HCEC 1CT (cell line): ENCODE measurements around the gene AZGP1.
"Not testable (repeated sequence)": the region's sequence is repeated elsewhere in the genome, so short reads cannot be mapped to it uniquely, and the experiment has no call there.

Experiments used
- DNase-seq: peaks from one replicate; pipeline ENCODE4 v3.0.0-alpha.2; 2017

The AZGP1 gene

DNA sequence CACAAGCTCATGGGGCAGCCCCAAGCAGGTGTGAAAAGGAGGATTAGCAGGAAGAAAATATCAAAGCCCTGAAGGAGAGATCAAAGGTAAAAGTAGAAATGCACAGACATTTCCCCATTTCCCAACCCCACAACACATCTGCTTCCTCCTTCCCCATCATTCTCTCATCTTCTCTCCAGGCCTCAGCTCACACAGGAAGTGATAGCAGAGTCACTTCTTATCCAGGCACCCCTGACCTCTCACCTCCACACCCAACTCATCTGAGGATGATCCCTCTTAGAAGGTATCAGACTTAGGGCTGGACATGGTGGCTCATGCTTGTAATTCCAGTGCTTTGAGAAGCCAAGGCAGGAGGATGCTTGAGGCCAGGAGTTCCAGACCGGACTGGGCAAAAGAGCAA, 28.2 kb downstream of the AZGP1 start:
- no peak for DNase-seq

DNA sequence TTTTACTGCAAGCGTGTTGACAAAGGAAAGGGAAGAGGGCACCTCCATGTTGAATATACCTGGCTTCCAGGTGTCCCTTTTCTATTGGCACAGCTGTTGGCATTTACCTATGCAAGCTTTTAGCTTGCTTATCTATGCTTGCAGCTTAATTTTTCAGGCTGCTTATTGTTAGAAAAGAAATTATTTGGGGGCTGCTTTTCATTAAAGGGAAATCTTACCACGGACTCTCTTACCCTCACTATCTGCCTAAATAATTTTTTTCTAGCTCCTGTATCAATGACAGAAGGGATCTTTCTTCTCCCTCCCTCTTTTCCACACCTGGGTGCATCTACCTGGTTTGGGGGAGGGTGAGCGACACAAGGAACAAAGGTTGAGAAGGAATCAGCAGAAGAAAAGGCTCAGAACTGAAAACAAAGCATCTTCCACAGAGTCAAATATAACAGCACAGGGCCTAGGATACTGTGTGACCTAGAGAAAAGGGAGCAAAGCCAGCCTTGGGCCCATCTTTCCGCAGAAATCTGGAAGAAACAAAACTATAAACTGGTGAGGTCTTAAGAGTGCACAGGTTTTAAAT, 31.2 kb downstream of the AZGP1 start:
- DNase-seq: no peak

DNA sequence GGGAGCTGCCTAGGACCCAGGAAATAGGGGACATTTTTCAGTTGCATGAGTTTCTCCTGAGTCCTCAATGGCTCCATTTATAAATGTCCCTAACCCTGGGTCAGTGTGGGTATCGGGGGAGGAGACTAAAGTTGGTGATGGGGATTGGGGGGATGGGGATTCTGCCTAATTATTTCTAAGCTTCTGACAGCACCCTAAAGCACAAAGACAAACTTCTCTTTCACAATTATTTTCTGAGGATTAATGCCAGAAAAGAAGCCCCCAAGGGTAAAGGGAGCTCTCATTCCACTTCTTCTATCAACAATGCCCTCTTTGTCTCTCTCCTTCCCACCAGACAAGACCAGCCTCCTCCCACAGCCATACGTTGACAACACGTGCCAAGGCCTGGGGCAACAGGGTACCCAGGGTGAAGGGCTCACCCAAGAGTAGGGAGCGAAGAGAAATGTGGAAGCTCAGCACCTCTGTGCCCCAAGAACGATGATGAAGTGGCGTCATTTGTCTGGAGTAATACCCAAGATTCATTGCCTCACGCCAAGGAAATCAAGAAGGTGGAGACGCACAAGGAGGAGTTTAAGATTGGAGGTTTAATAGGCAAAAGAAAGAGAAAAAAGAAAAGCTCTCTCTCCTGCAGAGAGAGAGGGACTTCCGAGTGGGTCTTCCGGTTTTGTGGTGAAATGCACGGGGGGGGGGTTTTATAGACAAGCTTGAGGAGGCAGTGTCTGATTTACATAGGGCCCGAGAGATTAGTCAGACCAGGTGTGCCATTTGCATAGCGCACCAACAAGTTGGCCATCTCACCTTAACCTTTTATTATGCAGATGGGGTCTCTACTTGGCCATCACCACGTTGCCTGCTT, 32.0 kb downstream of the AZGP1 start:
- no peak for DNase-seq

DNA sequence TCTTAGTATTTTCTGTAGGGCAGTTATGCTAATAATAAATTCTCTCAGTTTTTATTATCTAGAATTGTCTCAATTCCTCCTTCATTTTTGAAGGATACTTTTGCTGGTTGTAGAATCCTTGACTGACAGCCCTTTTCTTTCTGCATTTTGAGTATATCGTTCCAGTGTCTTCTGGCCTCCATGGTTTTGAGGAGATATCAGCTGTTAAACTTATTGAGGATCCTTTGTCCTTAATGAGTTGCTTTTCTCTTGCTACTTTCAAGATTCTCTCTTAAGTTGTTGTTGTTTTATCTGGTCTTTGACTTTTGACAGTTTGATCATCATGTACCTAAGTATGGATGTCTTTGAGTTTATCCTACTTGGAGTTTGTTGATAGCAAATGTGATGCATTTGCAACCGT, 37.5 kb downstream of the AZGP1 start:
- DNase-seq: no peak

DNA sequence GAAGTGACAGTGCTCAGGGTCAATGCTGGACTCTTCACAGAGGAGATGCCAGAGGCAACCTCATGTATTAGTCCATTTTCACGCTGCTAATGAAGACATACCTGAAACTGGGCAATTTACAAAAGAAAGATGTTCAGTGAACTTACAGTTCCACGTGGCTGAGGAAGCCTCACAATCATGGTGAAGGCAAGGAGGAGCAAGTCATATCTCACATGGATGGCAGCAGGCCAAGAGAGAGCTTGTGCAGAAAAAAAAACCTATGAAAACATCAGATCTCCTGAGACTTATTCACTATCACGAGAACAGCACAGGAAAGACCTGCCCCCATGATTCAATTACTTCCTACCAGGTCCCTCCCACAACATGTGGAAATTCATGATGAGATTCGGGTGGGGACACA, 40.8 kb downstream of the AZGP1 start:
- DNase-seq: not testable (repeated sequence)

DNA sequence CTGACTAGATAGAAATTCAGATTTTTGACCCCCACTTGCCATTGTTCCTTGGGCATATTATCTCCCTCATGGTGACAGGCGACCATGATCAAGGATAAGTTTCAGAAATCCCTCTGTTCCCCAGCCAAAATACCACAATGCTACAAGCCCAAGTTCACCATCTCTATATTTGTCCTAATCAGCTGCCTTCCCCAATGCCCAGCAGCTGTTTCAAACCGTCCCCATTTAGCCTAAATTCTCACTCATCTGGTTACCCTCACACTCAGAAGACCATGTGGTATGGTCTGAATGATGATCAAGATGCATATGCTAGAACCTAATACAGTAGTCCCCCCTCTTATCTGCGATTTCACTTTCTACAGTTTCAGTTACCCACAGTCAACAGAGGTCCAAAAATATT, 45.5 kb downstream of the AZGP1 start:
- no peak for DNase-seq

DNA sequence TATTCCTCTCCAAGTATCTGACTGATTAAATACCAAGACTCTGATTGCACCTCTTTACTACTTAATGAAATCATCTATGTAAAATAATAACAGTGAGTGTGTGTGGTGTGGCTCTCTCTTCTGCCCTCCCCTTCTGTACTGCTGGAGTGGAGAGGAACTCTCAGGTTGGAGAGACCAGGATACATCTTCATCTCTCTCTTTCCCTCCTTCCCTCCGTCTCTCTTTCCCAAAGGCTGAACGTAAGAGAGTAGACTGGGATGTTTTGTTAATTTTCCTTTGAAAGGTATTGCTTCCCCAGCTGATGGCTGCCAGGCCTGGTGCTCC, 46.1 kb downstream of the AZGP1 start:
- no peak for DNase-seq

DNA sequence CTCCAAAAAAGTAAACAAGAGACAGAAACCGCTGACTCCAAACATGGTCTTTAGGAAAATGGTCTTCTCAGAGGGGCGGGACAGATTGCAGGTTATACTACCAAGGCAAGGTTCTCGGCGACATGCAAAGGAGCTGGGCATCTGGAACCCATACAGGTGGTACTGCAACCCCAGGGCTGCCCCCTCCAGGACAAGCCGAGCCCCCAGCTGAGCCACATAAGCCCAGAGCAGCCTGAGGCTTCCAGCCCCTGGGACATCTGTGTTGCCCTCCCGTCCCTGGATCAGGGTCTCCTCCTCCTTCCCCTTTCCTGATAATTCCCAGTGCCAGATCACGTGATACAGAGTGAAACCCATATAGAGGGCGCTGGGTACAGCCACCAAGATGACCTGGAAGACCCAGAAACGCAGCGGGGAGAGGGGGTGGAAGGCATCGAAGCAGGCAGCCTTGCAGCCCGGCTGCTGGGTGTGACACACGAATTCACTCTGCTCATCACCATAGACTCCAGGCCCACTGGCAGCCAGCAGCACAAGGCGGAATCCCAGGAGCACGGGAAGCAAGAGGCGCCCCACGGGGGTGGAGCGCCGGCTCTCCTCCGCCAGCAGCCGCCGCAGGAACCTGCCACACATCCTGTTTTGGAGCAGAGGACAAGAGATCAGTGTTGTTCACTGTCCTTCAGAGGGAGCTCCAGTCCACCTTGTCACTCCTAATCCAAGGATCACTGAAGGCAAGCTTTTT, 46.7 kb downstream of the AZGP1 start, which contains the start of gene GJC3:
GJC3 (minus strand) TSS at position 627 of the 736 bp plus-strand sequence; CDS start at position 627, 0 bp downstream.
- DNase-seq: peak; percentile 61

DNA sequence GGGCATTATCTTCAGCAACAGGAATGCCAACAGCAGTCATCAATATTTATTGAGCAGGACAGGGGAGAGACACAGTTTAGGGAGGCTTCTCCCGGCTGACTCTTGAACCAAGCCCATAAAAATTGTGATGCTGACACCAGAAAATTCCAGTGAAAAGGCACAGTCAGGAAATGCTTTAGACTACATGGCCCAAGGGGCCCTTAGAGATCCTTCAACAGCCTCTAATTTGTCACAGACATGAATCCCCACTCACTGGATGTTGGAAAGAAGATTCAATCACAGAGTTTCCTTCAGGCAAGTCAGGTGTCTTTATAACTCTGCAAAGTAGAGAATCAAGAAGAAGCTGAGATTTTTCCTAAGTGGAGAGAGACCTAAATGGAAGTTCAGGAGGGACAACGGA, 47.6 kb downstream of the AZGP1 start:
- DNase-seq: no peak

DNA sequence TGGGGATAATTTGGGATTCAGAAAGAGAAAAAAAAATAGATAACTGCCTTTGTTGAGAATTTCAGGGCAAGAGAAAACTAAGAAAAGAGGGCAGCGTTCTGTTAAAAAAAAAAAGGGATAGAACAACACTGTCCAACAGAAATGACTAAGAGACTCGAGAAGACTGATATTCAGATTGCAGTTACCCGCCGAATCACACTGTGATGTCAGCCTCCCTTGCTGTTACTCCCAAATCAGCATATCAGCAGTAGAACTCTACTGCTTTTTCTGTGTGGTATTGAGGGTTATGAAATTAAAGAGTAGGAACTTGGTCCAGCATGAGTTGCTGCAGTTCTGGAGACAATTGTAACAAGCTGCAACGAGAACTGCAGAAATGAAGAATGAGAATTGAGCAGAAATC, 48.3 kb downstream of the AZGP1 start:
- DNase-seq: no peak

DNA sequence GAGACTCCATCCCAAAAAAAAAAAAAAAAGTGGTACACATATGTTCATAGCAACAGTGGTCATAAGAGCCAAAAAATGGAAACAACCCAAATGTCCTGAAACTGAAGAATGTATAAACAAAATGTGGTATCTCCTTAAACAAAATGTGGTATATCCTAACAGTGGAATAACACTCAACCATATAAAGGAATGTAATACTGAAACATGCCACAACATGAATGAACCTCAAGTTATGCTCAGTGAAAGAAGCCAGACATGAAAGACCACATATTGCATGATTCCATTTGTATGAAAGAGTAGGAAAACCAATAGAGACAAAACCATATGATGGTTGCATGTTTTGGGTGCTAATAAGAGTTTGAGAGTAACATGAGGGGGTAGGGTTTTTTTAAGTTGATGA, 49.5 kb downstream of the AZGP1 start:
- no peak for DNase-seq

DNA sequence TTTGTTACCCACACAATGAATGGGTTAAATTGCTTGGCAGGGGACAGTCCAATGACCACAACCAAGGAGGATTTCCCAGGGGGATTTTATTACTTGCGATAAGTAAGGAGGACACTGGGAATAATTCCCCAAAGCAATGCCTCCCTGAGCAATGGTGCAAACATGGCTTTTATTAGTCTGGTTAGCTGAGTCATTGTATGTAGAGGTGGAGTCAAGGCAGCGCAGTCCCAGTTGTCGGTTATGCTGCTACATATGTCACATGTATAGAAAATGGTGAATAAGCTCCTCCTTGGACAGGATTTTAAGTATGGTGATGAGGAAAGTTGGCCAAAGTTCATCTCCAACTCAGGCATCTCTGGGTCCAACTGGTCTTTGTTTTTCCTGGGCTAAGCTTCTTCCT, 52.6 kb downstream of the AZGP1 start:
- no peak for DNase-seq

DNA sequence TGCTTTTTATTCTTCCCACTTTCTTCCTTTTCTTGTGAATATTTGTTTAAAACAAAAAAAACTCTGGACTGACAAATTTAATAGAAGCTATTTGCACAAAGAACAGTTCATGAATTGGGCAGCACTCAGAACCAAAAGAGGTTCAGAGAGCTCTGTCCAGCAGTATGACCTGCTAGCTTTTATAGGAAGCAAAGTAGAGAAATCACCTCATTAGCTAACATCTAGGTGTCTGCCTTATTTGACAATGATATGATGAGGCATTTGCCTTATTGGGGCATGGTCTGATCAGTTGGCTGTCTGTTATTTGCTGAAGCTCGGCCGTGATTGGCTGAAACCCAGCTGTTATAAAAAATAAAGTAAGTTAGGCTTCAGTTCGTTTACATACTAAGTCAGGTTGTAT, 55.7 kb downstream of the AZGP1 start:
- DNase-seq: no peak

DNA sequence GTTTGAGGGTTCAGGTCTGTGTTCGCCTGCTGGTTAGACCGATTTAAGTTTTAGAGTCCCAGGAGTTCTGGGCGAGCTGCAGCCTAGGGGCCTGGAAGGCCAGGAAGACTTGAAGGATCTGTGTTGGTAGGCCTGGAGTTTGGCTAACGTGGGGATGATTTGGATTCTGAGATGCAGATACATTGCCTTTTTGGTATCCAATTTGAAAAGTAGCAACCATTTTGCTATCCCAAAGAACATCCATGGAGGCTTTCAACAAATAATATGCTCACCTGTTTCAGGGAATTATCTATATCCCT, 56.1 kb downstream of the AZGP1 start:
- DNase-seq: no peak

DNA sequence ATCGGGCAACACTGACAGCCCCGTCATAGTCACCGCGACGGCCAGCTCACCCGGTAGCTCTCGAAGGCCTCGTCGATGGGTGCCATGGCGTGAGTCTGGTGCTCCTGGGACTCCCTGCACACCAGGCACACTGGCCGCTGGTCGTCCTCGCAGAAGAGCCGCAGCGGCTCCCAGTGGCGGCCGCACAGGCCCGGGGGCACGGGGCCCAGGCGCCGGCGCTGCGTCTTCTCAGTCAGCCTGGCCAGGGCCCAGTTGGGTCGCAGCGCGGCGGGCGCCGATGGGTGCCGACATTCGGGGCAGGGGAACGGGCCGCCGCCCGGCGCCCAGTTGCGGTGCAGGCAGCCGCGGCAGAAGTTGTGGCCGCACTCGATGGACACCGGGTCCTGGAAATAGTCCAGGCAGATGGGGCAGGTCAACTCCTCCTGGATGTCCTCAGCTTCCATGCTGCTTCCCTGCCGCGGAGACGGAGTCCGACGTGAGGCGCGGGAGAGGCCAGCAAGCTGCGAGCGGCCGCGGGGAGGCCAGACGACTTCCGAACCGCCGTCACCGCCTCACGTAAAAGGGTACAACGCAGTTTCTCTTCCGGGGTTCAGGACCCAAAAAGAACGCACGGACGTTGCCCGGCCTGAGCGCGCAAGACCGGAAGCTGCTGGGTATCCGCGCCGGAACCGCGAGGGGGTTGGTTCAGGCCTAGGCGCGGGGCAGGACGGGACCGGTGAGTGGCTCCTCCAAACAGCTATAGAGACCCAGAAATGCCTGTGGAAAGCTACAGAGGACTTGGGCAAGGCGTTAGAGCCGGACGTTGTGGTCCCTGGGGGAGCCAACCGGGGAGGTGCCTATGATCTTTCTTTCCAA, 56.6 kb downstream of the AZGP1 start, which contains the start of gene TRIM4:
TRIM4 (minus strand) TSS at position 572 of the 855 bp plus-strand sequence; CDS start at position 443, 129 bp downstream.
- peak; percentile 95 for DNase-seq
